Panc1 (cell line): Measurements from ENCODE around the gene SLAMF7. TPM values are rescaled to one million over a fixed set of nuclear protein-coding genes. Genes with fewer than 3 reads are reported as not detected.

Experiments used
- ATAC-seq: fragments of 200-7000 bp; cut with Tn5 transposase; 2 replicates; pipeline ENCODE4 v1.9.1; 2020; ENCODE audit warnings: mild to moderate bottlenecking, moderate library complexity
- BruUV-seq: library from RNA; stranded (reverse); fragments of 400-500 nt; replicated peaks from 2 replicates; lab custom pipeline; 2021; lab: Mats Ljungman, UMichigan
- CTCF ChIA-PET: fragments of 300-600 bp; sonication (Branson Sonifier 250); formaldehyde crosslinking; loops from one replicate; lab custom pipeline; 2022; ENCODE audit warnings: antibody characterized with exemption; lab: Charles Lee
- POLR2A ChIA-PET: fragments of 300-600 bp; sonication (Branson Sonifier 250); formaldehyde crosslinking; loops from one replicate; lab custom pipeline; 2022; ENCODE audit warnings: antibody characterized with exemption; lab: Charles Lee
- DNase-seq: peaks from one replicate; pipeline ENCODE4 v3.0.0-alpha.2; 2010; ENCODE audit warnings: low read depth, low spot score
- H3K27ac ChIP-seq: 2 replicates; pipeline ENCODE4 v1.5.1; 2011; ENCODE audit warnings: mild to moderate bottlenecking, low read length, inconsistent platforms
- H3K27me3 ChIP-seq: fragments of 200-500 bp; sonication (Bioruptor generic); 2 replicates; pipeline ENCODE4 v1.6.0; 2014; ENCODE audit warnings: low read length, inconsistent platforms; ENCODE audit not compliant: control insufficient read depth, insufficient read depth
- H3K36me3 ChIP-seq: fragments of 200-500 bp; sonication (Bioruptor generic); 2 replicates; pipeline ENCODE4 v1.5.1; 2014; ENCODE audit warnings: inconsistent platforms, mild to moderate bottlenecking, low read length, moderate library complexity; ENCODE audit not compliant: control insufficient read depth, insufficient read depth
- H3K4me1 ChIP-seq: 2 replicates; pipeline ENCODE4 v1.5.1; 2011; ENCODE audit warnings: inconsistent platforms, mild to moderate bottlenecking, low read length, moderate library complexity; ENCODE audit not compliant: control insufficient read depth, insufficient read depth
- H3K4me3 ChIP-seq, 2 experiments: 2 replicates each; pipeline ENCODE4 v1.5.1; 2011 to 2012; ENCODE audit warnings: low read depth in 2 of 2, low read length in 2 of 2, mild to moderate bottlenecking in 2 of 2, inconsistent platforms in 1 of 2, moderate library complexity in 1 of 2
- H3K9me3 ChIP-seq: fragments of 200-500 bp; sonication (Bioruptor generic); 2 replicates; pipeline ENCODE4 v1.5.1; 2014; ENCODE audit warnings: low read depth, mild to moderate bottlenecking, inconsistent platforms, low read length, moderate library complexity; ENCODE audit not compliant: control insufficient read depth, insufficient read depth
- CTCF ChIP-seq: fragments of 450-650 bp; IDR thresholded peaks from 2 replicates; pipeline ENCODE4 v1.5.1; 2017; ENCODE audit warnings: mild to moderate bottlenecking
- POLR2AphosphoS5 ChIP-seq: IDR thresholded peaks from 2 replicates; pipeline ENCODE4 v1.6.1; 2012; ENCODE audit warnings: mild to moderate bottlenecking, low read depth, low read length, moderate library complexity
- REST ChIP-seq, 2 experiments: IDR thresholded peaks; 2 replicates each; pipeline ENCODE4 v1.6.1; 2011 to 2012; ENCODE audit warnings: low read depth in 2 of 2, control low read depth in 1 of 2, low read length in 1 of 2, mild to moderate bottlenecking in 1 of 2, moderate library complexity in 1 of 2; ENCODE audit not compliant: insufficient read depth in 1 of 2
- SIN3A ChIP-seq: IDR thresholded peaks from 2 replicates; pipeline ENCODE4 v1.6.1; 2012; ENCODE audit warnings: low read depth, mild to moderate bottlenecking, low read length, moderate library complexity, borderline replicate concordance; ENCODE audit not compliant: insufficient read depth
- TCF7L2 ChIP-seq: IDR thresholded peaks from 2 replicates; pipeline ENCODE4 v1.6.1; 2011; ENCODE audit warnings: mild to moderate bottlenecking, low read depth, low read length, inconsistent platforms
- in situ Hi-C: cut with HindIII; loops from 2 replicates; pipeline ENCODE4 v1.10.0; 2016; ENCODE audit warnings: low sequenced_read_pairs, low pct_unique_long_range_greater_than_20kb
- intact Hi-C: fragments of 100-400 bp; cut with micrococcal nuclease; formaldehyde crosslinking; loops from one replicate; pipeline ENCODE4 v1.10.0; 2022; ENCODE audit not compliant: unreplicated experiment
- total RNA-seq: library from RNA; stranded (reverse); gene quantifications from one replicate; pipeline ENCODE4 v1.2.1, GENCODE V29; 2021; ENCODE audit not compliant: unreplicated experiment

SLAMF7 gene
- total RNA-seq, 1 experiment from 2014 or later, result 0.21 TPM

- in situ Hi-C loops (no loop called here), intact Hi-C loops (no loop called here)
- TF ChIP-seq CTCF (no peak), SIN3A (no peak), REST (IDR thresholded peaks at IDR 0.05; ENCODE audit: insufficient read depth in 1 of 2, low read depth in 2 of 2, low read length in 1 of 2) (no peak), TCF7L2 (no peak), POLR2AphosphoS5 (no peak)
- no TSS peak for BruUV-seq
- no peak overlapping the region for H3K27ac ChIP-seq
- no peak overlapping the region for H3K4me3 ChIP-seq
- ATAC-seq (no peak), DNase-seq (no peak)
- CTCF ChIA-PET, result no interaction called here
- no peaks in the 10 kb centered on the region for H3K9me3 ChIP-seq
- H3K36me3 ChIP-seq, result no peaks in the 10 kb centered on the region
- H3K4me1 ChIP-seq, result no peaks in the 10 kb centered on the region
- POLR2A ChIA-PET, result interaction anchor here (0.6 kb wide), 1 partner anchor 310 kb away, joined by 5 read pairs; no protein-coding TSS in a partner anchor
- 0 out of 2 replicates have a peak, but pooled peaks cover 2% of the 10 kb centered on the region for H3K27me3 ChIP-seq
These were observed 59.4 kb downstream of the SLAMF7 start for GRCh38 chr1:160798439-160798838.

- H3K36me3 ChIP-seq, result no peaks in the 10 kb centered on the region
- CTCF ChIA-PET, result no interaction called here
- H3K27ac ChIP-seq, result no peak overlapping the region
- no peak for ATAC-seq
- intact Hi-C loops, result no loop called here
- BruUV-seq, result no TSS peak
- DNase-seq, result no peak
- H3K27me3 ChIP-seq, result 0 out of 2 replicates have a peak, but pooled peaks cover under 1% of the 10 kb centered on the region
- H3K4me3 ChIP-seq, result no peak overlapping the region
- POLR2A ChIA-PET, result no interaction called here
- H3K4me1 ChIP-seq, result no peaks in the 10 kb centered on the region
- in situ Hi-C loops, result no loop called here
- no peak for TF ChIP-seq CTCF
- TF ChIP-seq TCF7L2, result no peak
- TF ChIP-seq POLR2AphosphoS5, result no peak
- no peak for TF ChIP-seq SIN3A
- TF ChIP-seq REST (IDR thresholded peaks at IDR 0.05; ENCODE audit: insufficient read depth in 1 of 2, low read depth in 2 of 2, low read length in 1 of 2), result no peak
- no peaks in the 10 kb centered on the region for H3K9me3 ChIP-seq
These were observed 60.6 kb downstream of the SLAMF7 start for GRCh38 chr1:160799641-160800040.
